Esophagus (tissue), 2 donors: ENCODE measurements around the gene TMEM259. TPM values are rescaled to one million over a fixed set of nuclear protein-coding genes. Genes with fewer than 3 reads are reported as not detected.

Experiments used
- H3K27ac ChIP-seq, 2 donors: one replicate each; pipeline ENCODE4 v1.5.1; 2013; ENCODE audit warnings: low read depth in 2 of 2, mild to moderate bottlenecking in 2 of 2, inconsistent platforms in 1 of 2, low read length in 1 of 2, moderate library complexity in 1 of 2
- H3K27me3 ChIP-seq, 2 donors: one replicate each; pipeline ENCODE4 v1.6.1; 2013; ENCODE audit warnings: low read length in 2 of 2, control low read depth in 1 of 2, mild to moderate bottlenecking in 1 of 2; ENCODE audit not compliant: insufficient read depth in 2 of 2, control insufficient read depth in 1 of 2
- H3K36me3 ChIP-seq, 2 donors: one replicate each; pipeline ENCODE4 v1.6.1; 2013; ENCODE audit warnings: low read length in 1 of 2; ENCODE audit not compliant: control insufficient read depth in 2 of 2, insufficient read depth in 2 of 2
- H3K4me1 ChIP-seq, 2 donors: one replicate each; pipeline ENCODE4 v1.6.1; 2013; ENCODE audit warnings: low read length in 1 of 2; ENCODE audit not compliant: control insufficient read depth in 2 of 2, insufficient read depth in 2 of 2
- H3K4me3 ChIP-seq, 2 donors: one replicate each; pipeline ENCODE4 v1.5.1; 2013; ENCODE audit warnings: low read length in 2 of 2, mild to moderate bottlenecking in 2 of 2, low read depth in 1 of 2, moderate library complexity in 1 of 2
- H3K9me3 ChIP-seq, 2 donors: one replicate each; pipeline ENCODE4 v1.6.1; 2013; ENCODE audit warnings: mild to moderate bottlenecking in 2 of 2, low read depth in 1 of 2, low read length in 1 of 2, moderate library complexity in 1 of 2; ENCODE audit not compliant: control insufficient read depth in 2 of 2, insufficient read depth in 1 of 2
- WGBS, 2 donors: extraction: QIAGEN DNeasy Blood & Tissue Kit; methylation state at CpG; one replicate each; pipeline ENCODE4 v1.1.7; 2013; 5-methylcytosine and 5-hydroxymethylcytosine counted together
- polyA plus RNA-seq, 2 donors: library from polyadenylated mRNA; stranded (reverse); fragments of 200-250 nt; gene quantifications; one replicate each; pipeline ENCODE4 v1.2.3, GENCODE V29; 2013
- donor health status: healthy with polysubstance abuse.
- donor health status: Bipolar disorder and iron deficiency.

The TMEM259 gene
- polyA plus RNA-seq, 2 donors = 142 to 238 TPM

- Histone ChIP-seq H3K27ac (peak overlapping the region; percentile 74 to 92), H3K4me1 (peaks cover 6 to 20% of the 10 kb centered on the region in 2 donors)
- 1 to 2% methylated on average over 27 of the region's 27 CpGs for WGBS, 2 donors
Measured at GRCh38 chr19:1040476-1041271, 19.8 kb upstream of the TMEM259 start.

GRCh38 chr19:1039646-1040475 lies 18.9 kb upstream of the TMEM259 start, which contains the start of gene ABCA7:
Gene ABCA7 (plus strand): TSS chr19:1040107. CDS start chr19:1041362, 1,255 bp downstream.
- H3K4me1 ChIP-seq = peaks cover 6 to 20% of the 10 kb centered on the region in 2 donors
- 1% methylated on average over 47 to 56 of the region's 56 CpGs for WGBS, 2 donors

More at GRCh38 chr19:1040476-1041271, 19.8 kb upstream of the TMEM259 start:
- H3K4me3 ChIP-seq = peak overlapping the region; percentile 34 to 54
- H3K36me3 ChIP-seq = peaks cover 0 to 22% of the 10 kb centered on the region in 2 donors
- H3K27me3 ChIP-seq = no peaks in the 10 kb centered on the region
- no peaks in the 10 kb centered on the region for H3K9me3 ChIP-seq

GRCh38 chr19:1038978-1039645 lies 18.2 kb upstream of the TMEM259 start:
- 62 to 72% methylated on average over 22 of the region's 22 CpGs for WGBS, 2 donors
- no peaks in the 10 kb centered on the region for H3K27me3 ChIP-seq
- H3K9me3 ChIP-seq = no peaks in the 10 kb centered on the region
- peak overlapping the region; percentile 40 to 70 for H3K27ac ChIP-seq
- peaks cover 6 to 20% of the 10 kb centered on the region in 2 donors for H3K4me1 ChIP-seq
- no peak overlapping the region for H3K4me3 ChIP-seq
- H3K36me3 ChIP-seq = peaks cover 0 to 22% of the 10 kb centered on the region in 2 donors

More at GRCh38 chr19:1039646-1040475, 18.9 kb upstream of the TMEM259 start, which contains the start of gene ABCA7:
- H3K9me3 ChIP-seq = no peaks in the 10 kb centered on the region
- H3K27me3 ChIP-seq = no peaks in the 10 kb centered on the region
- peak within 1 kb of the TSS; percentile 34 to 54 for H3K4me3 ChIP-seq
- H3K27ac ChIP-seq = peak within 1 kb of the TSS; percentile 46 to 92
- peaks cover 0 to 26% of the 10 kb centered on the region in 2 donors for H3K36me3 ChIP-seq

- WGBS, 2 donors = 61 to 74% methylated on average over 22 of the region's 22 CpGs
- Histone ChIP-seq H3K4me1 (peaks cover 6 to 16% of the 10 kb centered on the region in 2 donors), H3K27me3 (no peaks in the 10 kb centered on the region), H3K27ac (peak overlapping the region in 1 of 2 donors; percentile 65), H3K9me3 (no peaks in the 10 kb centered on the region), H3K36me3 (peaks cover 0 to 27% of the 10 kb centered on the region in 2 donors), H3K4me3 (no peak overlapping the region)
Measured at GRCh38 chr19:1037621-1038064, 16.7 kb upstream of the TMEM259 start.

GRCh38 chr19:1035998-1036621 lies 15.2 kb upstream of the TMEM259 start:
- Histone ChIP-seq H3K27ac (no peak overlapping the region), H3K4me3 (no peak overlapping the region), H3K4me1 (peaks cover 3 to 6% of the 10 kb centered on the region in 2 donors), H3K9me3 (no peaks in the 10 kb centered on the region), H3K27me3 (no peaks in the 10 kb centered on the region), H3K36me3 (peaks cover 0 to 29% of the 10 kb centered on the region in 2 donors)
- 90% methylated on average over 29 of the region's 29 CpGs for WGBS, 2 donors

GRCh38 chr19:1032264-1032867 lies 11.4 kb upstream of the TMEM259 start:
- Histone ChIP-seq H3K27me3 (no peaks in the 10 kb centered on the region), H3K4me1 (peaks cover 2 to 5% of the 10 kb centered on the region in 2 donors), H3K27ac (no peak overlapping the region), H3K36me3 (peaks cover 0 to 25% of the 10 kb centered on the region in 2 donors), H3K9me3 (no peaks in the 10 kb centered on the region), H3K4me3 (no peak overlapping the region)
- 85 to 92% methylated on average over 20 of the region's 20 CpGs for WGBS, 2 donors

GRCh38 chr19:1028062-1028926 lies 7.4 kb upstream of the TMEM259 start:
- no peaks in the 10 kb centered on the region for H3K27me3 ChIP-seq

GRCh38 chr19:1027650-1028061 lies 6.7 kb upstream of the TMEM259 start:
- Histone ChIP-seq H3K4me3 (peak overlapping the region; percentile 89 to 97), H3K4me1 (peaks cover 2 to 5% of the 10 kb centered on the region in 2 donors), H3K27ac (peak overlapping the region; percentile 94 to 95), H3K36me3 (peaks cover 0 to 7% of the 10 kb centered on the region in 2 donors), H3K9me3 (no peaks in the 10 kb centered on the region), H3K27me3 (no peaks in the 10 kb centered on the region)
- 3% methylated on average over 16 of the region's 16 CpGs for WGBS, 2 donors

More at GRCh38 chr19:1028062-1028926, 7.4 kb upstream of the TMEM259 start:
- Histone ChIP-seq H3K36me3 (peaks cover 0 to 12% of the 10 kb centered on the region in 2 donors), H3K4me3 (peak overlapping the region; percentile 89 to 97), H3K4me1 (peaks cover 2 to 5% of the 10 kb centered on the region in 2 donors), H3K9me3 (no peaks in the 10 kb centered on the region), H3K27ac (peak overlapping the region; percentile 94 to 95)
- WGBS, 2 donors = 1% methylated on average over 49 to 58 of the region's 58 CpGs
